BLaER1 treated with 17β-estradiol and CSF1 and Interleukin-3, amounts not matched to agents 10 nM and 100 nM (cell line): Measurements from ENCODE around the gene GLIS1.
"Not testable (repeated sequence)": the region's sequence is repeated elsewhere in the genome, so short reads cannot be mapped to it uniquely, and the experiment has no call there.

Experiments used
- H3K27ac ChIP-seq, 11 experiments: shearing (Covaris generic); formaldehyde crosslinking; 2 replicates each; pipeline ENCODE4 v1.8.1; 2022
- H3K27me3 ChIP-seq, 11 experiments: shearing (Covaris generic); formaldehyde crosslinking; 2 replicates each; pipeline ENCODE4 v1.8.1; 2022
- H3K36me3 ChIP-seq, 11 experiments: shearing (Covaris generic); formaldehyde crosslinking; 2 replicates each; pipeline ENCODE4 v1.8.1; 2022
- H3K4me1 ChIP-seq, 10 experiments: shearing (Covaris generic); formaldehyde crosslinking; 2 replicates each; pipeline ENCODE4 v1.8.1; 2022
- H3K4me2 ChIP-seq, 11 experiments: shearing (Covaris generic); formaldehyde crosslinking; 2 replicates each; pipeline ENCODE4 v1.8.1; 2022
- H3K4me3 ChIP-seq, 10 experiments: shearing (Covaris generic); formaldehyde crosslinking; 2 replicates each; pipeline ENCODE4 v1.8.1; 2022
- H3K9ac ChIP-seq, 11 experiments: shearing (Covaris generic); formaldehyde crosslinking; 2 replicates each; pipeline ENCODE4 v1.8.1; 2022
- H3K9me3 ChIP-seq, 11 experiments: shearing (Covaris generic); formaldehyde crosslinking; replicated peaks in 1 of 11; 2 replicates each; pipeline ENCODE4 v1.8.1; 2022
- H4K20me1 ChIP-seq, 11 experiments: shearing (Covaris generic); formaldehyde crosslinking; 2 replicates each; pipeline ENCODE4 v1.8.1; 2022
- Cebpa-rat ChIP-seq, 11 experiments: shearing (Covaris generic); IDR thresholded peaks; 2 replicates each; pipeline ENCODE4 v1.8.1; 2022

The GLIS1 gene

GRCh38 chr1:53652441-53653199, 86.3 kb downstream of the GLIS1 start:
- Histone ChIP-seq H3K4me3 (no peak overlapping the region), H3K36me3 (no peaks in the 10 kb centered on the region), H3K27ac (no peak overlapping the region), H3K4me1 (peaks cover 16 to 22% (median 21%) of the 10 kb centered on the region in 10 experiments; a peak in 19 of 20 replicates), H3K27me3 (no peaks in the 10 kb centered on the region), H3K4me2 (no peak overlapping the region), H4K20me1 (no peaks in the 10 kb centered on the region; a peak in 2 of 22 replicates), H3K9ac (no peak overlapping the region), H3K9me3 (no peaks in the 10 kb centered on the region)
- no peak for TF ChIP-seq Cebpa-rat (IDR thresholded peaks at IDR 0.05)

DNA sequence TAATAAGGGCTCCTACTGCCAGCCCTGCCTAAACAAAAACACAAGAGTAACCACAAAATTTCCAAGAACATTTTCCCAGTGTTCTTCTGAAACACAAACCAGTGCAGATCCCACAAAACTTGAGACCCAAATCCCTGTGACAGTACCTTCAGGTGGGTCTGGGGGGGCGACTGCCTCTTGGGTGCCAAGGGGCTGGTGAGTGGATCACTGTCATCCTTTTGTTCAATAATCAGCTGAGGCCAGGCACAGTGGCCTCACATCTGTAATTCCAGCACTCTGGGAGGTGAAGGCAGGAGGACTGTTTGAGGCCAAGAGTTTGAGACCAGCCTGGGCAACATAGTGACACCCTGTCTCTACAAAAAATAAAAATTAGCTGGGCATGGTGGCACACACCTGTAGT, 87.6 kb downstream of the GLIS1 start:
- Histone ChIP-seq H3K27ac (no peak overlapping the region), H4K20me1 (no peaks in the 10 kb centered on the region; a peak in 1 of 22 replicates), H3K27me3 (no peaks in the 10 kb centered on the region), H3K9me3 (no peaks in the 10 kb centered on the region), H3K36me3 (no peaks in the 10 kb centered on the region), H3K4me1 (peaks cover 7 to 16% (median 12%) of the 10 kb centered on the region in 10 experiments; a peak in 19 of 20 replicates), H3K4me3 (no peak overlapping the region), H3K4me2 (no peak overlapping the region), H3K9ac (no peak overlapping the region)
- TF ChIP-seq Cebpa-rat (IDR thresholded peaks at IDR 0.05) = no peak

GRCh38 chr1:53648516-53648915, 90.4 kb downstream of the GLIS1 start:
- H3K9ac ChIP-seq = no peak overlapping the region
- H3K4me1 ChIP-seq = peaks cover 0 to 9% (median 5%) of the 10 kb centered on the region in 10 experiments; a peak in 5 of 20 replicates
- H3K27me3 ChIP-seq = no peaks in the 10 kb centered on the region
- H3K4me2 ChIP-seq = no peak overlapping the region
- H3K9me3 ChIP-seq = no peaks in the 10 kb centered on the region
- TF ChIP-seq Cebpa-rat (IDR thresholded peaks at IDR 0.05) = no peak
- no peaks in the 10 kb centered on the region for H3K36me3 ChIP-seq
- H3K27ac ChIP-seq = no peak overlapping the region
- H3K4me3 ChIP-seq = no peak overlapping the region
- no peaks in the 10 kb centered on the region for H4K20me1 ChIP-seq

- H3K4me1 ChIP-seq, H3K4me3 ChIP-seq, H3K9ac ChIP-seq: not testable (repeated sequence)
Observed at GRCh38 chr1:53647915-53648314, 91.0 kb downstream of the GLIS1 start.

DNA sequence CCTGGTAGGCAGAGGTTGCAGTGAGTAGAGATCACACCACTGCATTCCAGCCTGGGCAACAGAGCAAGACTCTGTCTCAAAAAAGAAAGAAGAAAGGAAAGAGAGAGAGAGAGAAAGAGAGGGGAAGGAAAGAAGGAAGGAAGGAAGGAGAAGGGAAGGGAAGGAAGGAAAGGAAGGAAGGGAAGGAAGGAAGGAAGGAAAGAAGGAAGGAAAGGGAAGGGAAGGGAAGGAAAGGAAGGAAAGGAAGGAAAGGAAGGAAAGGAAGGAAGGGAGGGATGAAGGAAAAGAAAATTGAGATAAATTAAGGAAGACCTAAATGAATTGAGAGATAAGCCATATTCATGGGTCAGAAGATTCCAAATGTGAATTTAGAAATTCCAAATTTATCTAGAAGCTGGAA, 92.2 kb downstream of the GLIS1 start:
- Histone ChIP-seq H3K9me3 (no peaks in the 10 kb centered on the region), H3K4me3 (no peak overlapping the region), H4K20me1 (no peaks in the 10 kb centered on the region), H3K9ac (no peak overlapping the region), H3K27me3 (no peaks in the 10 kb centered on the region), H3K4me1 (peaks cover 0 to 9% (median 5%) of the 10 kb centered on the region in 10 experiments; a peak in 5 of 20 replicates), H3K27ac (no peak overlapping the region), H3K36me3 (no peaks in the 10 kb centered on the region), H3K4me2 (no peak overlapping the region)
- TF ChIP-seq Cebpa-rat (IDR thresholded peaks at IDR 0.05) = no peak

More at GRCh38 chr1:53647915-53648314, 91.0 kb downstream of the GLIS1 start:
- H3K9me3 ChIP-seq, H3K27ac ChIP-seq, H3K4me2 ChIP-seq, H3K36me3 ChIP-seq, H4K20me1 ChIP-seq, H3K27me3 ChIP-seq: not testable (repeated sequence)

DNA sequence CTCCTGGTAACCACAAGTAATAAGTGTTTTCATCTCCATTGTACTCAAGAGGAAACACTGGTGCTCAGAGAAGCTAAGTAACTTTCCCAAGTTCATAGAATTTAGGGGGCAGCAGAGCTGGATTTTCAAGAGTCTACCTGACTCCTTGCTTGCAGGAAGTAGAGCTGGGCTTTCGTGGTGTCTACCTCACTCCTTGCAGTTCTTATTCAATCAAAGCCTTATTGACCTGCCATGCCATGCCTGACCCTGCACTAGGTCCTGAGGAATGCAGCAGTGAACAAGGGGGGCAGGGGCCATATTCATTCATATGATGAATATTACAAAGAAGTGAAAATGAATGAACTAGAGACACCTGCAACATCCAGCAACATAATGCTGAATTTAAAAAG, 93.3 kb downstream of the GLIS1 start:
- Histone ChIP-seq H3K9me3 (no peaks in the 10 kb centered on the region), H3K4me2 (peak overlapping the region in 2 of 11 experiments; percentile 6 to 18; a peak in 2 of 22 replicates), H3K4me3 (no peak overlapping the region), H3K27ac (no peak overlapping the region), H4K20me1 (no peaks in the 10 kb centered on the region), H3K9ac (no peak overlapping the region), H3K27me3 (no peaks in the 10 kb centered on the region), H3K36me3 (no peaks in the 10 kb centered on the region), H3K4me1 (peaks cover 0 to 9% (median 5%) of the 10 kb centered on the region in 10 experiments; a peak in 5 of 20 replicates)
- TF ChIP-seq Cebpa-rat (IDR thresholded peaks at IDR 0.05) = no peak

DNA sequence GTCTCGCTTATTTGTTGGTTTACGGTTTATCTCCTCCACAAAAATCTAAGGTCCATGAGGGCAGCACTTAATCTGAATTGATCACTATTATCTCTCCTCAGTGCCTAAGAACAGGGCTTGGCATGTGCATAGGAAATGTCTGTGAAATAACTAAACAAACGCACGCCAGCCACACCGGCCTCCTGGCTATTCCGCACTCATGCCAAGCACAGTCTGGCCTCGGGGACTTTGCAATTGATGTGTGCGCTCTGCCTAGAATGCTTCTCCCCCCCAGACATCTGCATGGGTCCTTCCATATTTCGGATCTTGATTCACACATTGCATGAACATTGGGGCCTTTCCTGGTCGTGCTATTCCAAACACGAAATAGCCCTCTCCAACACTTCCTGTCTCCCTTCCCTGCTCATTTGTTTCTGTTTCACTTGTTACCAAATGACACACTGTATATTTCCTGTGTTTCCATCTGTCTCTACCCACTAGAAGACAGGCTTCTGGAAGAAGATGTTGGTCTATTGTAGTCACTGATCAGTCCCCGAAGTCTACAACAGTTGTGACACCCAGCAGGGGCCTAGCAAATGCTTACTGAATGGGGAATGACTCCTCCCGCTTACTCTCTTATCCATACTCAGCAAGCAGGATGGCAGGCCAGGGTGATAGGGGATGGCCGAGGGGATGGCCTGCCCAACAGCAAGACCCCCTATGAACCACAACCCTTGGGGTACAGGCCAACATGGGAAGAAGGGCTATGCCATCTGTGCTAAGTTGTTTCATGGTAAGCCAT, 93.9 kb downstream of the GLIS1 start:
- no peak overlapping the region for H3K27ac ChIP-seq
- H4K20me1 ChIP-seq = no peaks in the 10 kb centered on the region
- no peak overlapping the region for H3K4me3 ChIP-seq
- H3K9ac ChIP-seq = no peak overlapping the region
- H3K4me1 ChIP-seq = peaks cover 0 to 9% (median 5%) of the 10 kb centered on the region in 10 experiments; a peak in 5 of 20 replicates
- no peaks in the 10 kb centered on the region for H3K27me3 ChIP-seq
- H3K4me2 ChIP-seq = peak overlapping the region in 5 of 11 experiments; percentile 6 to 46 (median 18); a peak in 7 of 22 replicates
- H3K36me3 ChIP-seq = no peaks in the 10 kb centered on the region
- no peak for TF ChIP-seq Cebpa-rat (IDR thresholded peaks at IDR 0.05)
- no peaks in the 10 kb centered on the region for H3K9me3 ChIP-seq

- no peak overlapping the region for H3K4me3 ChIP-seq
- TF ChIP-seq Cebpa-rat (IDR thresholded peaks at IDR 0.05) = no peak
- H4K20me1 ChIP-seq = no peaks in the 10 kb centered on the region; a peak in 1 of 22 replicates
- no peak overlapping the region for H3K9ac ChIP-seq
- H3K4me2 ChIP-seq = peak overlapping the region in 2 of 11 experiments; percentile 8 to 46; a peak in 1 of 22 replicates
- no peaks in the 10 kb centered on the region for H3K27me3 ChIP-seq
- H3K9me3 ChIP-seq = no peaks in the 10 kb centered on the region
- peaks cover 0 to 11% (median 6%) of the 10 kb centered on the region in 10 experiments; a peak in 9 of 20 replicates for H3K4me1 ChIP-seq
- no peak overlapping the region for H3K27ac ChIP-seq
- no peaks in the 10 kb centered on the region for H3K36me3 ChIP-seq
Observed at GRCh38 chr1:53644496-53644895, 94.5 kb downstream of the GLIS1 start.

DNA sequence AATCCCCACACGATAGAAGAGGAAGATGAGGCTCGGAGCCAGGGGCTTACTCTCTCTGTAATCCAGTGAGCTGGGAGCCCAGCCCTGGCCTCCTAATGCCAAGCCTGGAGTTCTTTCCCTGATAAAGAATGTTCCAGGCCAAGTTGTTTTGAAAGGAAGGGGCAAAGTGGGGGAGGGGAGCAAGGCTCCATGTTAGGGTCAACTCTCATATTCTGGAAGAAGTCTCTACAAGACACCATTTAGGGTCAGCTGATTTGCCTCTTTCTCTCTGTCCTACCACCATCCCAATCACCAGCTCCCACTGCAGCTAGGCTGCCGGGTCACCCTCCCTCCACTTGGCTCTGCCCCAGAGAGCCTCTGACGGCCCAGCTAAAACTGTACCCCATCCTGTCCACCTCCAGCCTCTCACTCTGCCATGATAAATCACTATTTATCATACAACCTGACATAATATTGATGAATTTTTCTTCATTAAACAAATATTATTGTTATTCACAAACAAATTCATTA, 95.0 kb downstream of the GLIS1 start:
- Histone ChIP-seq H4K20me1 (no peaks in the 10 kb centered on the region; a peak in 1 of 22 replicates), H3K9ac (no peak overlapping the region), H3K36me3 (no peaks in the 10 kb centered on the region), H3K27ac (no peak overlapping the region), H3K27me3 (no peaks in the 10 kb centered on the region), H3K4me3 (no peak overlapping the region), H3K9me3 (no peaks in the 10 kb centered on the region), H3K4me1 (peaks cover 0 to 16% (median 11%) of the 10 kb centered on the region in 10 experiments; a peak in 12 of 20 replicates), H3K4me2 (no peak overlapping the region)
- TF ChIP-seq Cebpa-rat (IDR thresholded peaks at IDR 0.05) = no peak
